ENCODE results near the gene CCBE1. TPM values are rescaled to one million over a fixed set of nuclear protein-coding genes. Genes with fewer than 3 reads are reported as not detected.

CCBE1 gene
- polyA plus RNA-seq, 1 donor from 2014 or later, result 0.19 TPM

DNA sequence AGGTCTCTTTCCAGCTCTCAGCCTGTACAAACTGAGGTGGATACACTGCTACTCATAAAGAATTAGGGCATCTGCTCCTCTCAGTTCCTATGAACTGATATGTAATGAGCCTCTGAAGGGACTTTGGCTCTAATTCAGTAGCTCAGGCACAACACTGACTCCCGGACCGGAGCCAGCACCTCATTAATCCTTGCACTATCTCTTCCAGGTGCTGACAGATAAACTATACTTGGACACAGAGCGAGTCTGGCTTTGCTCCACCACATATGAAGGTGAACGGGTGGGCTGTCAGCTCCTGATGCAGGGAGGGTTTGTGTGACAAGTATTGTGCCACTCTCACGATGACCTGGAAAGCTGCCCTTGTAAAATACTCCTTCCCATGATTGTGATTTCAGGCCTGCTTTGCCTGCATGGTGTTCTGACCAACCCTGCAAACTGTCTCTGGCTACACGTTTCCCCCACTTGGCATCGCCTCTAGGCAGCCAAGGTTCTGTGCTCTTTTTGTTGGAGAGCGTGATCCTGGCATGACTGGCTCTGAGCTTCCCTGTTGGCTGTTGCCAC, 226.6 kb downstream of the CCBE1 start:
- H3K9ac ChIP-seq (ENCODE audit: low read length), result no peak overlapping the region
- no peak overlapping the region for H3K4me3 ChIP-seq (ENCODE audit: low read length)
- TF ChIP-seq SMC3 (conservative IDR thresholded peaks at IDR 0.05; ENCODE audit: poor library complexity) (no peak), TAF1 (IDR thresholded peaks at IDR 0.05; ENCODE audit: low read depth) (no peak), EZH2 (IDR thresholded peaks at IDR 0.05; ENCODE audit: borderline replicate concordance, insufficient read depth, low read length, poor library complexity, severe bottlenecking) (no peak), POLR2AphosphoS5 (IDR thresholded peaks at IDR 0.05) (no peak), EP300 (conservative IDR thresholded peaks at IDR 0.05; ENCODE audit: poor library complexity, severe bottlenecking) (no peak), MXI1 (conservative IDR thresholded peaks at IDR 0.05; ENCODE audit: poor library complexity, severe bottlenecking) (no peak), RAD21 (conservative IDR thresholded peaks at IDR 0.05) (no peak)
- TF ChIP-seq, protein P1, sequence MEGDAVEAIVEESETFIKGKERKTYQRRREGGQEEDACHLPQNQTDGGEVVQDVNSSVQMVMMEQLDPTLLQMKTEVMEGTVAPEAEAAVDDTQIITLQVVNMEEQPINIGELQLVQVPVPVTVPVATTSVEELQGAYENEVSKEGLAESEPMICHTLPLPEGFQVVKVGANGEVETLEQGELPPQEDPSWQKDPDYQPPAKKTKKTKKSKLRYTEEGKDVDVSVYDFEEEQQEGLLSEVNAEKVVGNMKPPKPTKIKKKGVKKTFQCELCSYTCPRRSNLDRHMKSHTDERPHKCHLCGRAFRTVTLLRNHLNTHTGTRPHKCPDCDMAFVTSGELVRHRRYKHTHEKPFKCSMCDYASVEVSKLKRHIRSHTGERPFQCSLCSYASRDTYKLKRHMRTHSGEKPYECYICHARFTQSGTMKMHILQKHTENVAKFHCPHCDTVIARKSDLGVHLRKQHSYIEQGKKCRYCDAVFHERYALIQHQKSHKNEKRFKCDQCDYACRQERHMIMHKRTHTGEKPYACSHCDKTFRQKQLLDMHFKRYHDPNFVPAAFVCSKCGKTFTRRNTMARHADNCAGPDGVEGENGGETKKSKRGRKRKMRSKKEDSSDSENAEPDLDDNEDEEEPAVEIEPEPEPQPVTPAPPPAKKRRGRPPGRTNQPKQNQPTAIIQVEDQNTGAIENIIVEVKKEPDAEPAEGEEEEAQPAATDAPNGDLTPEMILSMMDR (IDR thresholded peaks at IDR 0.05; ENCODE audit: poor library complexity, severe bottlenecking), result no peak
- TF ChIP-seq, protein P2, sequence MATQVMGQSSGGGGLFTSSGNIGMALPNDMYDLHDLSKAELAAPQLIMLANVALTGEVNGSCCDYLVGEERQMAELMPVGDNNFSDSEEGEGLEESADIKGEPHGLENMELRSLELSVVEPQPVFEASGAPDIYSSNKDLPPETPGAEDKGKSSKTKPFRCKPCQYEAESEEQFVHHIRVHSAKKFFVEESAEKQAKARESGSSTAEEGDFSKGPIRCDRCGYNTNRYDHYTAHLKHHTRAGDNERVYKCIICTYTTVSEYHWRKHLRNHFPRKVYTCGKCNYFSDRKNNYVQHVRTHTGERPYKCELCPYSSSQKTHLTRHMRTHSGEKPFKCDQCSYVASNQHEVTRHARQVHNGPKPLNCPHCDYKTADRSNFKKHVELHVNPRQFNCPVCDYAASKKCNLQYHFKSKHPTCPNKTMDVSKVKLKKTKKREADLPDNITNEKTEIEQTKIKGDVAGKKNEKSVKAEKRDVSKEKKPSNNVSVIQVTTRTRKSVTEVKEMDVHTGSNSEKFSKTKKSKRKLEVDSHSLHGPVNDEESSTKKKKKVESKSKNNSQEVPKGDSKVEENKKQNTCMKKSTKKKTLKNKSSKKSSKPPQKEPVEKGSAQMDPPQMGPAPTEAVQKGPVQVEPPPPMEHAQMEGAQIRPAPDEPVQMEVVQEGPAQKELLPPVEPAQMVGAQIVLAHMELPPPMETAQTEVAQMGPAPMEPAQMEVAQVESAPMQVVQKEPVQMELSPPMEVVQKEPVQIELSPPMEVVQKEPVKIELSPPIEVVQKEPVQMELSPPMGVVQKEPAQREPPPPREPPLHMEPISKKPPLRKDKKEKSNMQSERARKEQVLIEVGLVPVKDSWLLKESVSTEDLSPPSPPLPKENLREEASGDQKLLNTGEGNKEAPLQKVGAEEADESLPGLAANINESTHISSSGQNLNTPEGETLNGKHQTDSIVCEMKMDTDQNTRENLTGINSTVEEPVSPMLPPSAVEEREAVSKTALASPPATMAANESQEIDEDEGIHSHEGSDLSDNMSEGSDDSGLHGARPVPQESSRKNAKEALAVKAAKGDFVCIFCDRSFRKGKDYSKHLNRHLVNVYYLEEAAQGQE (IDR thresholded peaks at IDR 0.05; ENCODE audit: borderline replicate concordance), result no peak
- no peaks in the 10 kb centered on the region for H3K36me3 ChIP-seq (ENCODE audit: insufficient read depth, low read length)
- H3K27me3 ChIP-seq (ENCODE audit: insufficient read depth, low read depth, low read length), result no peaks in the 10 kb centered on the region
- H3K79me2 ChIP-seq (replicated peaks; ENCODE audit: insufficient read depth, low read length), result no peaks in the 10 kb centered on the region
- no peaks in the 10 kb centered on the region for H3K9me2 ChIP-seq (ENCODE audit: insufficient read depth, low read length)
- H3K9me3 ChIP-seq (ENCODE audit: low read length), result no peaks in the 10 kb centered on the region
- no peaks in the 10 kb centered on the region for H3F3A ChIP-seq (ENCODE audit: insufficient read depth, low read length, poor library complexity, severe bottlenecking)
- no peak overlapping the region for H3K27ac ChIP-seq (ENCODE audit: low read length)
- H3K4me2 ChIP-seq (ENCODE audit: low read length), result no peak overlapping the region
- no peak overlapping the region for H2AFZ ChIP-seq (ENCODE audit: low read depth, low read length)
- H4K20me1 ChIP-seq (ENCODE audit: insufficient read depth), result no peaks in the 10 kb centered on the region

DNA sequence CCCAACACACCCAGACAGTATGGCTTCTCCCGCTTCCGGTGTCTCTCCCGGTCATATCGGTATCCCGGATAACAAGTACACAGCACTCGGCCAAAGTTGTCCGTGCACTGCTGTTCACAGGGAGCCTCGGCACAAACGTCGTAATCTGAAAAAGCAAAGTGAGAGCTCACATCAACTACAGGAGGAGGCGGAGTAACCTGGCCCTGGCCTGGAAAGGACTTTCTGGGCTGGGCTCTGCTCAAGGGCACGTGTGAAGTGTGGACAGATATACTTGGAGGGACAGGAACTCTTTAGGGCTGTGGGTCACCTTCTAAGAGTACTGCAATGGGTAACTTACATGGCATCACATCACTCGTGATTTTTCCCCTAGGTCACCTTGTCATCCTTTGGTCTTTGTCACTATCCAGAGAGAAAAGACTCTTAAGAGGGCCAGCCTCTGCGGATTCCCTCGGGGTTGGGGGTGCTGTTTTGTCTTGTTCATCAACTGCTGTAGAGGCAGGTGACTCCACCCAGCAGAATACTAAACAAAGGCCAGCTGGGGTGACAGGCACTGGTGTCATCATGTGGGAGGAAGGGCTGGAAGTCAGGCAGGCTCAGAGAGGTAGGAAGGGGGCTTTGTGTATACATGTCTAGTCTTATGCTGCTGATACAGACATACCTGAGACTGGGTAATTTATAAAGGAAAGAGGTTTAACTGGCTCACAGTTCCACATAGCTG, 227.6 kb downstream of the CCBE1 start:
- no peak overlapping the region for H3K9ac ChIP-seq (ENCODE audit: low read length)
- TF ChIP-seq, protein P1 (IDR thresholded peaks at IDR 0.05; ENCODE audit: poor library complexity, severe bottlenecking), result no peak
- no peak for TF ChIP-seq RAD21 (conservative IDR thresholded peaks at IDR 0.05)
- no peak for TF ChIP-seq TAF1 (IDR thresholded peaks at IDR 0.05; ENCODE audit: low read depth)
- TF ChIP-seq MXI1 (conservative IDR thresholded peaks at IDR 0.05; ENCODE audit: poor library complexity, severe bottlenecking), result no peak
- TF ChIP-seq POLR2AphosphoS5 (IDR thresholded peaks at IDR 0.05), result no peak
- no peak for TF ChIP-seq EZH2 (IDR thresholded peaks at IDR 0.05; ENCODE audit: borderline replicate concordance, insufficient read depth, low read length, poor library complexity, severe bottlenecking)

More for the DNA sequence above, 227.6 kb downstream of the CCBE1 start:
- Histone ChIP-seq H3K9me2 (ENCODE audit: insufficient read depth, low read length) (no peaks in the 10 kb centered on the region), H3K27ac (ENCODE audit: low read length) (no peak overlapping the region), H2AFZ (ENCODE audit: low read depth, low read length) (no peak overlapping the region), H3K36me3 (ENCODE audit: insufficient read depth, low read length) (no peaks in the 10 kb centered on the region), H3K4me2 (ENCODE audit: low read length) (no peak overlapping the region), H3K27me3 (ENCODE audit: insufficient read depth, low read depth, low read length) (no peaks in the 10 kb centered on the region), H4K20me1 (ENCODE audit: insufficient read depth) (no peaks in the 10 kb centered on the region), H3K79me2 (replicated peaks; ENCODE audit: insufficient read depth, low read length) (no peaks in the 10 kb centered on the region), H3K4me3 (ENCODE audit: low read length) (no peak overlapping the region), H3K9me3 (ENCODE audit: low read length) (no peaks in the 10 kb centered on the region), H3F3A (ENCODE audit: insufficient read depth, low read length, poor library complexity, severe bottlenecking) (no peaks in the 10 kb centered on the region)
